Muscle of arm (tissue), 12 donors: ENCODE results near the gene UVRAG. TPM values are rescaled to one million over a fixed set of nuclear protein-coding genes. Genes with fewer than 3 reads are reported as not detected.
"Not testable (repeated sequence)": the region's sequence is repeated elsewhere in the genome, so short reads cannot be mapped to it uniquely, and the experiment has no call there.

Source experiments
- DNase-seq: peaks from one replicate; pipeline ENCODE4 v3.0.0-alpha.2; 2013
- polyA plus RNA-seq, 12 donors: library from polyadenylated mRNA; unstranded; fragments of 120-200 nt; gene quantifications; one replicate each; pipeline ENCODE4 v1.2.1, GENCODE V29; 2013; ENCODE audit not compliant: insufficient read length in 12 of 12

The UVRAG gene
- polyA plus RNA-seq, 12 donors, result 8.4 to 15.8 (median 10.8) TPM; not detected in 1

- DNase-seq, result peak; percentile 38
These were observed 131.8 kb downstream of the UVRAG start for GRCh38 chr11:75946531-75947530.

- peak; percentile 71 for DNase-seq
These were observed 134.1 kb downstream of the UVRAG start for GRCh38 chr11:75949023-75949672.

GRCh38 chr11:75950141-75950540 lies 135.1 kb downstream of the UVRAG start:
- no peak for DNase-seq

- no peak for DNase-seq
These were observed 139.0 kb downstream of the UVRAG start for GRCh38 chr11:75954039-75954438.

GRCh38 chr11:75955443-75955842 lies 140.4 kb downstream of the UVRAG start:
- no peak for DNase-seq

GRCh38 chr11:75959540-75959939 lies 144.5 kb downstream of the UVRAG start:
- DNase-seq, result no peak

GRCh38 chr11:75964071-75964470 lies 149.1 kb downstream of the UVRAG start:
- DNase-seq, result peak; percentile 56

- no peak for DNase-seq
These were observed 151.7 kb downstream of the UVRAG start for GRCh38 chr11:75966537-75967287.

GRCh38 chr11:75968021-75968625 lies 153.1 kb downstream of the UVRAG start:
- no peak for DNase-seq

GRCh38 chr11:75969626-75970308 lies 154.8 kb downstream of the UVRAG start:
- no peak for DNase-seq

- not testable (repeated sequence) for DNase-seq
These were observed 158.7 kb downstream of the UVRAG start for GRCh38 chr11:75973710-75974109.

GRCh38 chr11:75979075-75979474 lies 164.1 kb downstream of the UVRAG start:
- DNase-seq, result not testable (repeated sequence)

GRCh38 chr11:75979479-75980027 lies 164.5 kb downstream of the UVRAG start:
- DNase-seq, result not testable (repeated sequence)

GRCh38 chr11:75980031-75980430 lies 165.0 kb downstream of the UVRAG start:
- no peak for DNase-seq

- no peak for DNase-seq
These were observed 166.5 kb downstream of the UVRAG start for GRCh38 chr11:75981546-75981945.

- DNase-seq, result no peak
These were observed 167.3 kb downstream of the UVRAG start for GRCh38 chr11:75982309-75982708.

GRCh38 chr11:75986966-75987365 lies 172.0 kb downstream of the UVRAG start:
- no peak for DNase-seq

GRCh38 chr11:75993126-75993525 lies 178.1 kb downstream of the UVRAG start:
- DNase-seq, result no peak

- DNase-seq, result no peak
These were observed 179.6 kb downstream of the UVRAG start for GRCh38 chr11:75994616-75995015.
